Astrocyte of the spinal cord (primary cell): Measurements from ENCODE around the gene QKI.

Experiments
- DNase-seq: peaks from one replicate; pipeline ENCODE4 v3.0.0; 2011; ENCODE audit warnings: low read depth, low spot score
- H3K4me3 ChIP-seq: 2 replicates; pipeline ENCODE4 v1.5.1; 2011; ENCODE audit warnings: low read depth, mild to moderate bottlenecking, low read length, moderate library complexity
- CTCF ChIP-seq: IDR thresholded peaks from 2 replicates; pipeline ENCODE4 v1.5.1; 2012; ENCODE audit warnings: low read depth, mild to moderate bottlenecking, low read length, inconsistent platforms
- in situ Hi-C: cut with HindIII; loops from 2 replicates; pipeline ENCODE4 v1.10.0; 2017; ENCODE audit warnings: low sequenced_read_pairs

The QKI gene

GRCh38 chr6:163446549-163446948 is 32.0 kb downstream of the QKI start:
- in situ Hi-C loops = no loop called here
- H3K4me3 ChIP-seq = no peak overlapping the region
- DNase-seq = no peak
- TF ChIP-seq CTCF = no peak

- DNase-seq = no peak
- no peak for TF ChIP-seq CTCF
- H3K4me3 ChIP-seq = no peak overlapping the region
- in situ Hi-C loops = no loop called here
These were observed 34.6 kb downstream of the QKI start for GRCh38 chr6:163449076-163449475.

- in situ Hi-C loops = no loop called here
- no peak for TF ChIP-seq CTCF
- H3K4me3 ChIP-seq = no peak overlapping the region
- no peak for DNase-seq
These were observed 39.9 kb downstream of the QKI start for GRCh38 chr6:163454425-163454824.

DNA sequence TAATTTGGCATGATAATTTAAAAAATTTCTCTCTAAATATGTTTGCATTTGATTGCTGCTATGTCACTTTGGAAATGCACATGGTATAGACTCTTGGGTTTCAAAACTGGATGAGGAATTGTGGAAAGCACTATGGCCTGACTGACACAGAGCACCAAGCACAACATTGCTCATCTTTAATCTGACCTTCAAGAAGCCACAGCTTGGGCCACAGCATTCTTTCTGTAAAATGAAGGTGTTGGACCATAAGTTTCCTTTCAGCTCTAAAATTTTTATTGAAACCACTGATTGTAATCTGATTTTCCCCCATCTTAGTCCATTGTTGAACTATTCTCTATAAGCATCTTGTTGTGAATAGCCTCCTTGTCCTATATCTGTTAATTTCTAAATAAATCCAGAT is 41.0 kb downstream of the QKI start:
- no peak overlapping the region for H3K4me3 ChIP-seq
- in situ Hi-C loops = no loop called here
- no peak for TF ChIP-seq CTCF
- no peak for DNase-seq

GRCh38 chr6:163457637-163458561 is 43.4 kb downstream of the QKI start:
- H3K4me3 ChIP-seq = no peak overlapping the region
- in situ Hi-C loops = no loop called here
- TF ChIP-seq CTCF = no peak
- peak; percentile 90 for DNase-seq

- in situ Hi-C loops = no loop called here
- no peak for TF ChIP-seq CTCF
- no peak overlapping the region for H3K4me3 ChIP-seq
- DNase-seq = no peak
These were observed 44.5 kb downstream of the QKI start for GRCh38 chr6:163459007-163459406.
